ENCODE data around the gene GTF2A1L. TPM values are rescaled to one million over a fixed set of nuclear protein-coding genes. Genes with fewer than 3 reads are reported as not detected.

GTF2A1L gene
- total RNA-seq, 2 donors from 2014 or later = 1.0 TPM; not detected in 1

- ATAC-seq (no peak), DNase-seq (no peak)
- Histone ChIP-seq H3K27me3 (no peaks in the 10 kb centered on the region), H3K4me1 (no peaks in the 10 kb centered on the region), H3K27ac (no peak overlapping the region), H3K36me3 (replicated peaks in 1 of 2; ENCODE audit: insufficient read depth in 1 of 2, low read depth in 2 of 2) (no peaks in the 10 kb centered on the region), H3K4me3 (no peak overlapping the region), H3K9me3 (no peaks in the 10 kb centered on the region)
- intact Hi-C loops (cut with DNase I) = no loop called here
- no peak for TF ChIP-seq POLR2A (IDR thresholded peaks at IDR 0.05)
- no peak for TF ChIP-seq CTCF (IDR thresholded peaks at IDR 0.05)
- WGBS, 2 donors = 46 to 70% methylated on average over 1 of the region's 1 CpG
Observed at GRCh38 chr2:48715956-48716355, 98.3 kb downstream of the GTF2A1L start.

DNA sequence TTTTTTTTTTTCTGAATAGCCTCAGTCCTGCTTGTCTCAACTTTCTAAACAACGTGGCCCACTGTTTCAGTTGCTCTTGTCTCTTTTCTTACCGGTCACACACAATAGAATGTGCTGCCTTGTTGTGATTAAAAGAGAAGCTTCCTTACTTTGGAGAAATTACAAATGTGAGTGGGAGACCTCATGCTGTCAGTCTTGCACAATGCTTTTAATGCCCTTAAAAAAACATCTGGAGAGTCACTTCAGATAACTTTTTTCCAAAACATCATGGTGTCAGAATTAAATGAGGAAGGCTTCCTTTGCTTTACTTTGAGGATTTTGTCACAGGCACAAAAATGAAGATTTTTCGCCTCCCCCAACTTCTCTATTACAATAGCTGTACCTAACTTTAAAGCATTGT is 100.2 kb downstream of the GTF2A1L start:
- no peak for TF ChIP-seq POLR2A (IDR thresholded peaks at IDR 0.05)
- no peak for TF ChIP-seq CTCF (IDR thresholded peaks at IDR 0.05)
- H3K27me3 ChIP-seq = no peaks in the 10 kb centered on the region
- ATAC-seq (no peak), DNase-seq (no peak)
- no peak overlapping the region for H3K4me3 ChIP-seq
- no peaks in the 10 kb centered on the region for H3K4me1 ChIP-seq
- no peaks in the 10 kb centered on the region for H3K36me3 ChIP-seq (replicated peaks in 1 of 2; ENCODE audit: insufficient read depth in 1 of 2, low read depth in 2 of 2)
- intact Hi-C loops (cut with DNase I) = no loop called here
- 51 to 62% methylated on average over 3 of the region's 3 CpGs for WGBS, 2 donors
- no peak overlapping the region for H3K27ac ChIP-seq
- no peaks in the 10 kb centered on the region for H3K9me3 ChIP-seq

GRCh38 chr2:48719480-48720177 is 102.0 kb downstream of the GTF2A1L start:
- H3K9me3 ChIP-seq = no peaks in the 10 kb centered on the region
- no peaks in the 10 kb centered on the region for H3K4me1 ChIP-seq
- no peaks in the 10 kb centered on the region for H3K27me3 ChIP-seq
- 22% methylated on average over 3 of the region's 3 CpGs for WGBS, 2 donors
- intact Hi-C loops (cut with DNase I) = no loop called here
- DNase-seq (no peak), ATAC-seq (no peak)
- TF ChIP-seq POLR2A (IDR thresholded peaks at IDR 0.05) (no peak), CTCF (IDR thresholded peaks at IDR 0.05) (no peak)
- H3K27ac ChIP-seq = no peak overlapping the region
- H3K4me3 ChIP-seq = no peak overlapping the region
- H3K36me3 ChIP-seq (replicated peaks in 1 of 2; ENCODE audit: insufficient read depth in 1 of 2, low read depth in 2 of 2) = no peaks in the 10 kb centered on the region

- no peak overlapping the region for H3K4me3 ChIP-seq
- WGBS, 2 donors = 59 to 62% methylated on average over 2 of the region's 2 CpGs
- H3K36me3 ChIP-seq (replicated peaks in 1 of 2; ENCODE audit: insufficient read depth in 1 of 2, low read depth in 2 of 2) = no peaks in the 10 kb centered on the region
- no peak overlapping the region for H3K27ac ChIP-seq
- no peak for DNase-seq
- H3K9me3 ChIP-seq = no peaks in the 10 kb centered on the region
- no peak for TF ChIP-seq POLR2A (IDR thresholded peaks at IDR 0.05)
- TF ChIP-seq CTCF (IDR thresholded peaks at IDR 0.05) = no peak
- no peaks in the 10 kb centered on the region for H3K4me1 ChIP-seq
- ATAC-seq = no peak
- intact Hi-C loops (cut with DNase I) = no loop called here
- H3K27me3 ChIP-seq = no peaks in the 10 kb centered on the region
Observed at GRCh38 chr2:48721158-48721557, 103.5 kb downstream of the GTF2A1L start.

DNA sequence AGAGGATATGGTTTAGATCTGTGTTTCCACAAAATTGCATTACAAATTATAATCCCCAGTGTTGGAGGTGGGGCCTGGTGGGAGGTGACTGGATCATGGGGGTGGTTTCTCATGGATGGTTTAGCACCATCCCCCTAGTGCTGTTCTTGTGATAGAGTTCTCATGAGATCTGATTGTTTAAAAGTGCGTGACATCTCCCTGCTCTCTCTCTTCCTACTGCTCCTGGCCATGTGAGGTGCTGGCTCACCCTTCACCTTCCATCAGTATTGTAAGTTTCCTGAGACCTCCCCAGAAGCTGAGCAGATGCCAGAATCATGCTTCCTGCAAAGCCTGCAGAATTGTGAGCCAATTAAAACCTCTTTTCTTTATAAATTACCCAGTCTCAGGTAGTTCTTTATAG is 104.7 kb downstream of the GTF2A1L start:
- no peaks in the 10 kb centered on the region for H3K4me1 ChIP-seq
- 67 to 93% methylated on average over 1 of the region's 1 CpG for WGBS, 2 donors
- no peak for ATAC-seq
- H3K9me3 ChIP-seq = no peaks in the 10 kb centered on the region
- H3K36me3 ChIP-seq (replicated peaks in 1 of 2; ENCODE audit: insufficient read depth in 1 of 2, low read depth in 2 of 2) = no peaks in the 10 kb centered on the region
- H3K27me3 ChIP-seq = no peaks in the 10 kb centered on the region
- intact Hi-C loops (cut with DNase I) = no loop called here
- no peak for DNase-seq
- no peak overlapping the region for H3K4me3 ChIP-seq
- H3K27ac ChIP-seq = no peak overlapping the region
- TF ChIP-seq POLR2A (IDR thresholded peaks at IDR 0.05) (no peak), CTCF (IDR thresholded peaks at IDR 0.05) (no peak)

Measured in body of pancreas (tissue), 4 donors.